Astrocyte of the spinal cord (primary cell): ENCODE data around the gene IL16.

Experiments
- DNase-seq: peaks from one replicate; pipeline ENCODE4 v3.0.0; 2011; ENCODE audit warnings: low read depth, low spot score
- H3K4me3 ChIP-seq: 2 replicates; pipeline ENCODE4 v1.5.1; 2011; ENCODE audit warnings: low read depth, mild to moderate bottlenecking, low read length, moderate library complexity
- CTCF ChIP-seq: IDR thresholded peaks from 2 replicates; pipeline ENCODE4 v1.5.1; 2012; ENCODE audit warnings: low read depth, mild to moderate bottlenecking, low read length, inconsistent platforms
- in situ Hi-C: cut with HindIII; loops from 2 replicates; pipeline ENCODE4 v1.10.0; 2017; ENCODE audit warnings: low sequenced_read_pairs

The IL16 gene

DNA sequence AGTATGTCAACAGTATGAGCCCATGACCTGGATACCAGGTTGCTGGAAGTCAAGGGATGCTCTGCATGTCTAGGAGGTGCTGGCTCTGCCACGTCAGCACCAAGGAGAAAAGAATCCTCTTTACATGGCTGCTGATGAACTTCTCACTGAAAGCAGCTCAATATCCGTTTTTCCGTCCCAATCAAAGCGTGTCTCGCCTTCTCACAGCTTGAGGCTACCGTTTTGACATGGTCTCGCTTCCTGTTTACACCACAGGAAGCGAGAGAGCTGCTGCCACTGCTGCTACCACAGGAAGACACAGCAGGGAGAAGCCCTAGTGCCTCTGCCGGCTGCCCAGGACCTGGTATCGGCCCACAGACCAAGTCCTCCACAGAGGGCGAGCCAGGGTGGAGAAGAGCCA is 100.0 kb downstream of the IL16 start:
- TF ChIP-seq CTCF, result no peak
- in situ Hi-C loops, result no loop called here
- no peak overlapping the region for H3K4me3 ChIP-seq
- no peak for DNase-seq

DNA sequence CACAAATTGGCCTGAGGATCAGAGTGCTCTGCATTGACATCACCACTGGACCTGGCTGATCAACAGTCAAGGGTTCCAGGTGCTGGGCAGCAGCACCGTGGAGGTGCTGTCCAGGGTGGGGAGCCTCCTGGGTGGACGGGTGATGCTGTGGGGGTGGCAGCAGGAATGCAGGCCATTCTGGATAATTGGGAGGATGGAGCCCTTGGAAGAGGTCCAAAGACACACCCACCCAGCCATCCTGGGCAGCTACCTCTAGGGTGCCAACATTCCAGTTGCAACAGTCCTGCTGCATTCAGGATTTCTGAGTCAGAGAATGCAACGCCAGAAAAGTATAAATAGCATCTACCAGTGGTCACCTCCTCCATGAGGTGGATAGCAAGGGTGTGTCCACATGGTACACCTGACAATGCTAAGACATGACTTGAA is 100.5 kb downstream of the IL16 start:
- H3K4me3 ChIP-seq, result no peak overlapping the region
- in situ Hi-C loops, result no loop called here
- TF ChIP-seq CTCF, result no peak
- DNase-seq, result no peak

DNA sequence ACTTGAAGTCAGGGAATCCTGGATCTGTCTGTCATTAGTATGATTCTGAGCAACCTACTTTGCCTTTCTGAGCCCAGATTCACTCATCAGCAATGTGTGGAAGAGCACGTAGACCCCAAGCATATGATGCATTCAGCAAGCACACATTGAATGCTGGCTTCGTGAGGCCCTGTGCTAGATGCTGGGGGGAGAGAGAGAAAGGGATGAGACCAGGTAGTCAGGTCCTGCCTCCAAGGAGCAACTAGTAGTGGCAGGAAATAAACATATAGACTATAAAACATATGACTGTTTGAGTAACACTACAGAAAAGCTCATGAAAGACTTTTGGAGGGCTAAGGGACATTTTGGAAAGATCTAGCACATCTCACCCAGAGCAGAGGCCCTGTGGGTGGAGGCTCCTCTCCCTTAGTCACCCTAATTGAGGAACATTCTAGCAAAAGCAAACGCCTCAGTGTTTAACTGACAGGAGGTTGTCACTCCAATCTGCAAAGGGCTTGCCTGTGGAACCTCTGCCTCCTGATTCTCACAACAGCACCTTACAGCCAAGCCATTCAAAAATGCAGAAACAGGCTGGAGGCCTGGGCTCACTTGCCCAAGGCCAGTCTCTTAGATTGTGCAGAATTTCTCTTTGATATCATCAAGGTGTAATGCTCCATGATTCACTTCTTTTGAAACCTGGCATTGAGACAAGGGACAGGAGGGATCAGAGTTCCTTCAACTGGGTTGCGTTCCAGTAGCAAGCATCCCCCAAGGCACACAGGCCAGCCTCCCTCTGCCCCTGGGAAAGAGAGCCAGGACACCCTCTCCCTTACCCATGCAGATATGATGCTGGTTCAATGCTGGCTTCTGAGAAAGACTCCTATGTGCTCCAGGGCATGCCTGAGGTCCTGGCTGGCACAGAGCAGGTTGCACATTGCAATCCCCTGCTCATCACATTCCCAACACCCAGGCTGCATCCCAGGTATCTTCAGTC is 101.2 kb downstream of the IL16 start:
- no peak for TF ChIP-seq CTCF
- in situ Hi-C loops, result no loop called here
- no peak overlapping the region for H3K4me3 ChIP-seq
- DNase-seq, result no peak

- H3K4me3 ChIP-seq, result no peak overlapping the region
- in situ Hi-C loops, result no loop called here
- no peak for DNase-seq
- TF ChIP-seq CTCF, result no peak
These were observed 101.9 kb downstream of the IL16 start for GRCh38 chr15:81298611-81299010.

- no peak for DNase-seq
- H3K4me3 ChIP-seq, result no peak overlapping the region
- in situ Hi-C loops, result no loop called here
- TF ChIP-seq CTCF, result no peak
These were observed 102.5 kb downstream of the IL16 start for GRCh38 chr15:81299156-81299555.

DNA sequence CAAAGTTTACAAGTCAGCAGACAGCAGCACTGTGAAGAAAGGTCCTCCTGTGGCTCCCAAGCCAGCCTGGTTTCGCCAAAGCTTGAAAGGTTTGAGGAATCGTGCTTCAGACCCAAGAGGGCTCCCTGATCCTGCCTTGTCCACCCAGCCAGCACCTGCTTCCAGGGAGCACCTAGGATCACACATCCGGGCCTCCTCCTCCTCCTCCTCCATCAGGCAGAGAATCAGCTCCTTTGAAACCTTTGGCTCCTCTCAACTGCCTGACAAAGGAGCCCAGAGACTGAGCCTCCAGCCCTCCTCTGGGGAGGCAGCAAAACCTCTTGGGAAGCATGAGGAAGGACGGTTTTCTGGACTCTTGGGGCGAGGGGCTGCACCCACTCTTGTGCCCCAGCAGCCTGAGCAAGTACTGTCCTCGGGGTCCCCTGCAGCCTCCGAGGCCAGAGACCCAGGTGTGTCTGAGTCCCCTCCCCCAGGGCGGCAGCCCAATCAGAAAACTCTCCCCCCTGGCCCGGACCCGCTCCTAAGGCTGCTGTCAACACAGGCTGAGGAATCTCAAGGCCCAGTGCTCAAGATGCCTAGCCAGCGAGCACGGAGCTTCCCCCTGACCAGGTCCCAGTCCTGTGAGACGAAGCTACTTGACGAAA is 103.1 kb downstream of the IL16 start:
- in situ Hi-C loops, result no loop called here
- no peak overlapping the region for H3K4me3 ChIP-seq
- no peak for DNase-seq
- no peak for TF ChIP-seq CTCF
